H1 (cell line): ENCODE data around the gene VPS72. TPM values are rescaled to one million over a fixed set of nuclear protein-coding genes. Genes with fewer than 3 reads are reported as not detected.

ENCODE experiments used
- ASH2L ChIP-seq: fragments of 200-600, 300-600 bp; sonication (generic); IDR thresholded peaks from one replicate; pipeline ENCODE4 v1.7.1; 2017; ENCODE audit warnings: low read length
- ATF2 ChIP-seq: IDR thresholded peaks from 2 replicates; pipeline ENCODE4 v1.6.1; 2012; ENCODE audit warnings: low read length, inconsistent platforms
- ATF3 ChIP-seq: IDR thresholded peaks from 2 replicates; pipeline ENCODE4 v1.6.1; 2011; ENCODE audit warnings: low read depth, mild to moderate bottlenecking, low read length; ENCODE audit not compliant: insufficient read depth
- BACH1 ChIP-seq: IDR thresholded peaks from 2 replicates; pipeline ENCODE4 v1.6.1; 2012; ENCODE audit warnings: low read length, improper control_type of control experiment
- CBX5 ChIP-seq: fragments of 300-800, 300-1000 bp; sonication (generic); IDR thresholded peaks from 2 replicates; pipeline ENCODE4 v1.7.1; 2016; ENCODE audit warnings: antibody characterized with exemption, low read length, low read depth
- GTF2F1 ChIP-seq: IDR thresholded peaks from 2 replicates; pipeline ENCODE4 v1.6.1; 2012; ENCODE audit warnings: low read depth, low read length, improper control_type of control experiment, borderline replicate concordance
- HDAC6 ChIP-seq: IDR thresholded peaks from one replicate; pipeline ENCODE4 v1.7.1; 2012; ENCODE audit warnings: low read depth, mild to moderate bottlenecking, inconsistent platforms, low read length, moderate library complexity
- KDM4A ChIP-seq: IDR thresholded peaks from one replicate; pipeline ENCODE4 v1.7.1; 2012; ENCODE audit warnings: low read depth, mild to moderate bottlenecking, moderate library complexity, low read length, inconsistent platforms; ENCODE audit not compliant: severe bottlenecking
- KDM5A ChIP-seq: fragments of 200-600 bp; IDR thresholded peaks from 2 replicates; pipeline ENCODE4 v1.7.1; 2012; ENCODE audit warnings: mild to moderate bottlenecking, low read length, inconsistent platforms, mixed read lengths
- MAX ChIP-seq: IDR thresholded peaks from 2 replicates; pipeline ENCODE4 v1.6.1; 2012; ENCODE audit warnings: inconsistent platforms
- POLR2AphosphoS5 ChIP-seq: IDR thresholded peaks from 2 replicates; pipeline ENCODE4 v1.6.1; 2011; ENCODE audit warnings: low read depth, low read length
- RBBP5 ChIP-seq: IDR thresholded peaks from 2 replicates; pipeline ENCODE4 v1.7.1; 2012; ENCODE audit warnings: low read depth, mild to moderate bottlenecking, inconsistent platforms, low read length, moderate library complexity, borderline replicate concordance
- RNF2 ChIP-seq: fragments of 200-900, 300-1000 bp; sonication (generic); IDR thresholded peaks from 2 replicates; pipeline ENCODE4 v1.7.1; 2016; ENCODE audit warnings: borderline replicate concordance, low read depth, mild to moderate bottlenecking, antibody characterized with exemption, low read length; ENCODE audit not compliant: poor library complexity, severe bottlenecking; ENCODE audit errors: missing control alignments
- SAP30 ChIP-seq: fragments of 300-600 bp; sonication (generic); IDR thresholded peaks from 2 replicates; pipeline ENCODE4 v1.7.1; 2012; ENCODE audit warnings: low read length, moderate library complexity, mild to moderate bottlenecking, inconsistent platforms; ENCODE audit not compliant: insufficient read depth, insufficient replicate concordance
- SIX5 ChIP-seq: IDR thresholded peaks from 2 replicates; pipeline ENCODE4 v1.6.1; 2011; ENCODE audit warnings: mild to moderate bottlenecking, low read depth, low read length
- TAF7 ChIP-seq: optimal IDR thresholded peaks from 2 replicates; pipeline ENCODE3; 2011; ENCODE audit warnings: low read depth, mild to moderate bottlenecking, inconsistent platforms, low read length, moderate library complexity, borderline replicate concordance
- TEAD4 ChIP-seq: IDR thresholded peaks from 2 replicates; pipeline ENCODE4 v1.6.1; 2012; ENCODE audit warnings: low read depth, low read length, inconsistent platforms, mixed read lengths
- USF2 ChIP-seq: IDR thresholded peaks from 2 replicates; pipeline ENCODE4 v1.6.1; 2011; ENCODE audit warnings: low read length, improper control_type of control experiment
- YY1 ChIP-seq: IDR thresholded peaks from 2 replicates; pipeline ENCODE4 v1.6.1; 2011; ENCODE audit warnings: low read depth, mild to moderate bottlenecking, low read length
- polyA plus RNA-seq, 7 experiments: library from polyadenylated mRNA; depleted of rRNA in 3 of 7; stranded (reverse) in 5 of 7; unstranded in 2 of 7; fragments of >200 nt in 5 of 7; fragments of 200-250 nt in 2 of 7; gene quantifications; 1 replicate in 5 of 7; 2 replicates in 1 of 7; 4 replicates in 1 of 7; pipeline versions ENCODE4 v1.2.1 to v1.2.3, GENCODE V29; 2011 to 2013; ENCODE audit warnings: missing spikeins in 2 of 7, mixed read lengths in 2 of 7
- total RNA-seq: library from RNA; stranded (reverse); fragmentation: NEBNext Ultra II Directional; extraction: Animal tissue kit (Norgen Biotek cat#: 25700); gene quantifications from 2 replicates; pipeline ENCODE4 v1.2.1, GENCODE V29; 2021

VPS72 gene
- total and polyA plus RNA-seq, 2 of the 8 experiments (the other 6 are each of a cell fraction or from before 2014, with no cell fraction given), result 86.6 to 121 TPM

- TF ChIP-seq ATF2 (no peak), GTF2F1 (peak; percentile 81; the same call in 1 of the 2 replicates), SIX5 (no peak), KDM5A (0 out of 2 replicates have a peak, but pooled peaks have one; percentile 55), RNF2 (no peak), YY1 (peak; percentile 93; the same call in 1 of the 2 replicates), ATF3 (peak; percentile 91), TAF7 (peak; percentile 13), POLR2AphosphoS5 (peak; percentile 81), MAX (peak; percentile 60; the same call in 1 of the 2 replicates), SAP30 (peak; percentile 37), TEAD4 (no peak), KDM4A (peak; percentile 28), ASH2L (peak; percentile 78), RBBP5 (peak; percentile 31; the same call in 1 of the 2 replicates), CBX5 (no peak), USF2 (peak; percentile 96), HDAC6 (no peak), BACH1 (peak; percentile 92)
Measured at GRCh38 chr1:151198254-151199127, 8.5 kb upstream of the VPS72 start, which contains the start of gene PIP5K1A (continued).
